ENCODE results near the gene KRTAP21-1. TPM values are rescaled to one million over a fixed set of nuclear protein-coding genes. Genes with fewer than 3 reads are reported as not detected.

KRTAP21-1 gene
- total RNA-seq, 4 donors from 2014 or later = not detected

- no peaks in the 10 kb centered on the region for H3K4me1 ChIP-seq
- in situ Hi-C loops (cut with MboI; ENCODE audit: low pct_ligation_motif_present in 1 of 4, low pct_unique_long_range_greater_than_20kb in 1 of 4, low sequenced_read_pairs in 3 of 4) = no loop called here
- H3K9me3 ChIP-seq = no peaks in the 10 kb centered on the region
- no peaks in the 10 kb centered on the region for H3K27me3 ChIP-seq
- 64 to 71% methylated on average over 1 of the region's 1 CpG for WGBS, 2 donors (ENCODE audit: low coverage in 1 of 2)
- no peak for DNase-seq
- H3K36me3 ChIP-seq = no peaks in the 10 kb centered on the region
- intact Hi-C loops (cut with DNase I; ENCODE audit: low total_unique reads) = no loop called here
- no peak overlapping the region for H3K4me3 ChIP-seq
- H3K27ac ChIP-seq = no peak overlapping the region
- TF ChIP-seq EP300 (IDR thresholded peaks at IDR 0.05; ENCODE audit: low read depth) = no peak
Observed at GRCh38 chr21:30733026-30733425, 22.2 kb downstream of the KRTAP21-1 start.

- intact Hi-C loops (cut with DNase I; ENCODE audit: low total_unique reads) (no loop called here), in situ Hi-C loops (cut with MboI; ENCODE audit: low pct_ligation_motif_present in 1 of 4, low pct_unique_long_range_greater_than_20kb in 1 of 4, low sequenced_read_pairs in 3 of 4) (no loop called here)
- H3K27me3 ChIP-seq = no peaks in the 10 kb centered on the region
- H3K4me1 ChIP-seq = no peaks in the 10 kb centered on the region
- H3K27ac ChIP-seq = no peak overlapping the region
- no peak for TF ChIP-seq EP300 (IDR thresholded peaks at IDR 0.05; ENCODE audit: low read depth)
- no peak for TF ChIP-seq POLR2AphosphoS5 (IDR thresholded peaks at IDR 0.05)
- no peak for TF ChIP-seq CTCF (IDR thresholded peaks at IDR 0.05)
- TF ChIP-seq POLR2A (IDR thresholded peaks at IDR 0.05) = no peak
- no peaks in the 10 kb centered on the region for H3K36me3 ChIP-seq
- no peak overlapping the region for H3K4me3 ChIP-seq
- no peak for DNase-seq
- H3K9me3 ChIP-seq = peaks cover 3 to 5% of the 10 kb centered on the region in 2 donors
- 13 to 35% methylated on average over 1 of the region's 1 CpG for WGBS, 2 donors (ENCODE audit: low coverage in 1 of 2)
Observed at GRCh38 chr21:30726726-30727125, 28.5 kb downstream of the KRTAP21-1 start.

GRCh38 chr21:30719401-30719800 lies 35.8 kb downstream of the KRTAP21-1 start:
- no peak for TF ChIP-seq POLR2A (IDR thresholded peaks at IDR 0.05)
- TF ChIP-seq POLR2AphosphoS5 (IDR thresholded peaks at IDR 0.05) = no peak
- no peak for TF ChIP-seq CTCF (IDR thresholded peaks at IDR 0.05)
- no peak for TF ChIP-seq EP300 (IDR thresholded peaks at IDR 0.05; ENCODE audit: low read depth)
- in situ Hi-C loops (cut with MboI; ENCODE audit: low pct_ligation_motif_present in 1 of 4, low pct_unique_long_range_greater_than_20kb in 1 of 4, low sequenced_read_pairs in 3 of 4) = no loop called here

GRCh38 chr21:30718239-30718909 lies 36.9 kb downstream of the KRTAP21-1 start, which contains the start of gene KRTAP21-3:
TSS of gene KRTAP21-3 (minus strand) at chr21:30718777. CDS start at chr21:30718759, 18 bp downstream.
- Histone ChIP-seq H3K36me3 (no peaks in the 10 kb centered on the region), H3K4me1 (no peaks in the 10 kb centered on the region), H3K9me3 (peaks cover 0 to 3% of the 10 kb centered on the region in 2 donors), H3K27me3 (no peaks in the 10 kb centered on the region), H3K27ac (no peak within 1 kb of the TSS), H3K4me3 (no peak within 1 kb of the TSS)
- 68 to 71% methylated on average over 3 of the region's 3 CpGs for WGBS, 2 donors (ENCODE audit: low coverage in 1 of 2)
- no peak for DNase-seq
- intact Hi-C loops (cut with DNase I; ENCODE audit: low total_unique reads) = no loop called here
- in situ Hi-C loops (cut with MboI; ENCODE audit: low pct_ligation_motif_present in 1 of 4, low pct_unique_long_range_greater_than_20kb in 1 of 4, low sequenced_read_pairs in 3 of 4) = no loop called here
- no peak for TF ChIP-seq POLR2AphosphoS5 (IDR thresholded peaks at IDR 0.05)
- TF ChIP-seq EP300 (IDR thresholded peaks at IDR 0.05; ENCODE audit: low read depth) = no peak
- TF ChIP-seq CTCF (IDR thresholded peaks at IDR 0.05) = no peak
- TF ChIP-seq POLR2A (IDR thresholded peaks at IDR 0.05) = no peak

More at GRCh38 chr21:30719401-30719800, 35.8 kb downstream of the KRTAP21-1 start:
- no peaks in the 10 kb centered on the region for H3K36me3 ChIP-seq
- no peak for DNase-seq
- WGBS, 2 donors (ENCODE audit: low coverage in 1 of 2) = 87 to 100% methylated on average over 1 of the region's 1 CpG
- peaks cover 0 to 3% of the 10 kb centered on the region in 2 donors for H3K9me3 ChIP-seq
- H3K27me3 ChIP-seq = no peaks in the 10 kb centered on the region
- H3K27ac ChIP-seq = no peak overlapping the region
- no peak overlapping the region for H3K4me3 ChIP-seq
- intact Hi-C loops (cut with DNase I; ENCODE audit: low total_unique reads) = no loop called here
- H3K4me1 ChIP-seq = no peaks in the 10 kb centered on the region
